ENCODE data around the gene SETD4.
"Not testable (repeated sequence)": the region's sequence is repeated elsewhere in the genome, so short reads cannot be mapped to it uniquely, and the experiment has no call there.

Gene SETD4

DNA sequence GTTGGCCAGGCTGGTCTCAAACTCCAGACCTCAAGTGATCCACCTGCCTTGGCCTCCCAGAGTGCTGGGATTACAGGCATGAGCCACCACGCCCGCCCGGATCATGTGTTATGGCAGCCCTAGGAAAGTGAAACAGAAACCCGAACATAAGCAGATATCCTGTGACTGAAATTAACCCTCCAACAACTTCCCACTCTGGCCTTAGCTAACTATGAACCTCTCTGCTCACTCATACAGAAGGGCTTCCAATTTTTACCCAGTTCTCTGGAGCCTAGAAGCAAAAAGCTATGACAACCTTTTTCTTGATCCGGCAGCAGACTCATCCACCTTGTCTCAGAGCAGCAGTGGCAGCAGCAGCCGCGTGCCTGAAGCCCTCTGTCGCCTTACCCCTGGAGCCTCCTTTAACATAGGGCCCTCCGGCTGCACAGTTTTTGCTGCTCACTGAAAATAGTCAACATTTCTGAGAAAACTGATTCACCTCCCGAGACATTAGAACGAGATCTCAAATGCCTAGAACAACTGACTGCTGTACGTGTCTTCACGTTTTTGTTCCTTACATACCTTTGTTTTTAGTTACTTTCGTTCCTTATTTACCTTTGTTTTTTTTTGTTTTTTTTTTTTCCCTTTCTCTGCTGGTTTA is 18.8 kb upstream of the SETD4 start:
- no peak for DNase-seq (ENCODE audit: low read depth)

DNA sequence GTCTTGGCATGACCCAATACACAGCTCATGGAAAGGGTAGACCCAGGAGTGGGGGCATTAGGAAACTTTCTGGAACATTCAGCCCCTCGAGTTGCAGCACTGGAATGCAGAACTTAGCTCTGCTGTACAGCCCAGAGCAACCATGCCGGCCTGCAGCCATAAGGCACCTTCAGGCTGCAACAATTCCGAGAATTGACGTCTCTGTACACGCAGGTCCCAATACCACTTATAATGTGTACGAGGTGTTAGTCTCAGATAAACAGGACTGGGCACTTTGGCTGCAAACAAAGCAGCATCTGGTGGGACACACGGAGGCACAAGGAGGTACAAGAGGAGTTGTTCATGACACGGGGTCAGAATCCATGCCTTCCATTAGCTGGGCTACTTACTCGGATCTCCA is 17.4 kb upstream of the SETD4 start:
- DNase-seq (ENCODE audit: low read depth) = no peak

DNA sequence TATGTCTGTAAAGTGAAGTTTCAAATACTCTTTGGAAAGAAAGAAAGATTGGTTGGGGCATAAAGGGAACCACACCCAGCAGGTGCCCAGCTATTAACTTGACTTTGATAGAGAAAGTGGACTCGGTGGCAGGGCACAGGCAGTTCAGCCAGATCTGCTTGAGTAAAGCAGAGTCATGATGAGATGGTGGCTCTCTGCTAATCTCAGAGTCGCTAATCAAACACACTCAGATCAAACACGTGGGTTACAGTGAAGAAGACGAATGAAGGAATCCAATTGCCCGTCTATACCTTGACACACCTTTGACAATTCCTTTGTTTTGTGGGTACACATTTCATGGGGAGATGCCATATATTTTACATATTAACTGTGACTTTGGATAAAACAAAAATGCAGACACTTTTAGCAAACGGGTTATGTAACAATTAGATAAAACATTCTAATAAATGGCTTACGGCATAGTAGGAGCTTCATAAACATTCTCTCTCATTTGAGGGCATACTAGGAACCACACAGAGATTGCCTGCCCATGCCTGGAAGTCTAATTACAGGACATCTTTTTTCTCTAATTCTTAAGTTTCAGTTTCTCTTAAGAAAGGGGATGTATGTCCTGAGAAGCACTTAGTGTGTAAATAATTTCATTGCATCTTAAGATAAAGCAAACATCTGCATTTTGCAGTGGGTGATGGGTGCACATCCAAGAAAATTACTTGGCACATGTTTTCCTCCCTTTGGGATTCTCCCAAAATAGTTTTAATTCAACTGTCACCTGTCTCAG is 16.7 kb upstream of the SETD4 start:
- no peak for DNase-seq (ENCODE audit: low read depth)

DNA sequence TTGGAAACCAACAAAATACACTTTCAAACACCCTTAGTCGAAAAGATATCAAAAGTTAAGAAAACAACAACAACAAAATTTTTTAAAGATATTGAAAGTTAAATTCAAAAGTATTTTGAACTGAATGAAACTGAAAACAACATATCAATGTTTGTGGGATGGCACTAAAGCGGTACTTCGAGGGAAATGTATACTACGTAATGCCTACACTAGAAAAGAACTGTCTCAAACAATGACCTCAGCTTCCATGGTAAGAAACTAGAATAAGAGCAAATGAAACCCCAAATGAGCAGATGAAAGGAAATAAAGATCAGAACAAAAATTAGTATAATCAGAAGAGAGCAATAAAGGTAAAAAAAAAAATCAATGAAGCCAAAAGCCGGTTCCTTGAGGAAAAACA is 15.6 kb upstream of the SETD4 start:
- DNase-seq (ENCODE audit: low read depth) = no peak

DNA sequence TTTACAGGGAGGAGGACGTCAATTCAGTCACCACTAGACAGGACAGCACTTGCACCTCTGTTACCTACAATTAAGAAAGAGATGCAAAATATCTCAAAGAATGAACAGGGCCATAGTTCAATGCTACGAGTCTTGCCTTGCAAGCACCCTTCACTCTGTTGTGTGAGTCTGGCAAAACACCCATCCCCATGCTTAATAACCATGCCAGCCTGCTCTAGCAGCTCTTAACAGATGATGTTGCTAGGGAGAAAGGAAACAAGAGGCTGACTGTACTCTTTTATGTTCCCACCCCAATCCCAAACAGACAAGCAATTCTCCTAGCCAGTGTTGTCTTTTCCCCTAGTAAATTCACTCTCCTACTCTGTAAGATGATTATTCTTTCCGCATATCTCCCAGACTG is 14.8 kb upstream of the SETD4 start:
- DNase-seq (ENCODE audit: low read depth) = no peak

DNA sequence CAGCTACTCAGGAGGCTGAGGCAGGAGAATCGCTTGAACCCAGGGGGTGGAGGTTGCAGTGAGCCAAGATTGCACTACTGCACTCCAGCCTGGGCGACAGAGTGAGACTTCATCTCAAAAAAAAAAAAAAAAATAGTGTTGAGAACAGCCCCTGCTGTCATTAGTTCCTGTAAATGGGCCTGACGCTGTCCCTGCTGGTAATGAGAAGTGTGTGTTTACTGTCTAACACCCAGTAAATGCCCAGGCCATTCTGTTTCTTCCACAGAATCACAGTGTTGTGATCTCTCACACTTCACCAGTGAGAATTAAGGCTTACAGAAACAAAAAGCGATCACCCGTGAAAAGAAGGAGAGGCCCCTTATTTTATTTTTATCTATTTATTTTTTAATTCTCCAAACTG is 13.6 kb upstream of the SETD4 start:
- DNase-seq (ENCODE audit: low read depth) = not testable (repeated sequence)

DNA sequence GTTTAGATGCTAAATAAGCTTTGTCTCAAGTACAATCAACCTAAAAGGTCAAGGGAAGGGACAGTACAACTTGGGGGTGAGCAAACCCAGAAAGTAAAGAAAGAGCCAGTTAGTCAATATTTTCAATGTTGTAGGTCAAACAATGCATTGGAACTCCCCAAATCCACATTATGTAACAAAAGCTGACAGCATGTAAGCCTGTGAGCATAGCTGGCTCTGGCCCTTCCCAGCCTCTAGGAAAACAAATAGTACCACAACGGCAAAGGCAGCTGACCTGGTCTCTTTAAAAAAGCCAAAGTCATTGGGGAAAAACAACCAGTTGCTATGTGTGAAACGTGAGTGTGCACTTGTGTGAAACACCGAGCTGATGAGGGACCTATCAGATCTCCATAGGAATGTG is 12.9 kb upstream of the SETD4 start:
- DNase-seq (ENCODE audit: low read depth) = no peak

DNA sequence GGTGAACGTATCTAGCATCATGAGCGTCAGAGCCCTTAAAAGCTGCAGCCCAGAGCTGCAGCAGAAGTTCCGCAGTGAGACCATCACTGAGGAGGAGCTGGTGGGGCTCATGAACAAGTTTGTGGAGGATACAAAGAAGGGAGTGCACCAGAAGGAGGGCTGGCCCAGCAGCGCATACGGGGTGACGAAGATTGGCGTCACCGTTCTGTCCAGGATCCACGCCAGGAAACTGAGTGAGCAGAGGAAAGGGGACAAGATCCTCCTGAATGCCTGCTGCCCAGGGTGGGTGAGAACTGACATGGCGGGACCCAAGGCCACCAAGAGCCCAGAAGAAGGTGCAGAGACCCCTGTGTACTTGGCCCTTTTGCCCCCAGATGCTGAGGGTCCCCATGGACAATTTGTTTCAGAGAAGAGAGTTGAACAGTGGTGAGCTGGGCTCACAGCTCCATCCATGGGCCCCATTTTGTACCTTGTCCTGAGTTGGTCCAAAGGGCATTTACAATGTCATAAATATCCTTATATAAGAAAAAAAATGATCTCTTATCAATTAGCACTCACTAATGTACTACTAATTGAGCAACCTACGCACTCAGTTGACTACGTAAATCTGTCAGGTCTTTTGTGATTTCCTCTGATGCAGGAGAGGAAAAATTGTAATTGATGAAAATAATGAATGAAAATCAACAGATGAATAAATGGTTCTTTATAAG is 12.3 kb upstream of the SETD4 start:
- DNase-seq (ENCODE audit: low read depth) = no peak

DNA sequence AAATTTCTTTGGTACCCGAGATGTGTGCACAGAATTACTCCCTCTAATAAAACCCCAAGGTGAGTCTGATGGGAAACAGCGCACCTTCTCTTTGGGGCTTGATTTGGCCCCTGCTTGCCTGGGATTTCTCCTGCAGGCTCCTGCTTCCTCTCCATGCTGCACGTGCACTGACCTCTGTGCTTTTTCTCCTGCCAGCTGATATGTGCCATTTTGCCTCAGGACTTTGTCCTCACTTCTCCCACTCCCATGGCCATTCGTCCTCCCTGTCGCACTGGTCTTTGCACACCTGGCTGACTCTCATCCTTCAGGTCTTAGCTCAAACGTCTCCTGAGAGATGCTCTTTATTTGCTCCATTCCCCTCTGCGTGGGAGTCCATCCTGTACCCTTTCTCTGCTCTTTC is 10.7 kb upstream of the SETD4 start:
- no peak for DNase-seq (ENCODE audit: low read depth)

DNA sequence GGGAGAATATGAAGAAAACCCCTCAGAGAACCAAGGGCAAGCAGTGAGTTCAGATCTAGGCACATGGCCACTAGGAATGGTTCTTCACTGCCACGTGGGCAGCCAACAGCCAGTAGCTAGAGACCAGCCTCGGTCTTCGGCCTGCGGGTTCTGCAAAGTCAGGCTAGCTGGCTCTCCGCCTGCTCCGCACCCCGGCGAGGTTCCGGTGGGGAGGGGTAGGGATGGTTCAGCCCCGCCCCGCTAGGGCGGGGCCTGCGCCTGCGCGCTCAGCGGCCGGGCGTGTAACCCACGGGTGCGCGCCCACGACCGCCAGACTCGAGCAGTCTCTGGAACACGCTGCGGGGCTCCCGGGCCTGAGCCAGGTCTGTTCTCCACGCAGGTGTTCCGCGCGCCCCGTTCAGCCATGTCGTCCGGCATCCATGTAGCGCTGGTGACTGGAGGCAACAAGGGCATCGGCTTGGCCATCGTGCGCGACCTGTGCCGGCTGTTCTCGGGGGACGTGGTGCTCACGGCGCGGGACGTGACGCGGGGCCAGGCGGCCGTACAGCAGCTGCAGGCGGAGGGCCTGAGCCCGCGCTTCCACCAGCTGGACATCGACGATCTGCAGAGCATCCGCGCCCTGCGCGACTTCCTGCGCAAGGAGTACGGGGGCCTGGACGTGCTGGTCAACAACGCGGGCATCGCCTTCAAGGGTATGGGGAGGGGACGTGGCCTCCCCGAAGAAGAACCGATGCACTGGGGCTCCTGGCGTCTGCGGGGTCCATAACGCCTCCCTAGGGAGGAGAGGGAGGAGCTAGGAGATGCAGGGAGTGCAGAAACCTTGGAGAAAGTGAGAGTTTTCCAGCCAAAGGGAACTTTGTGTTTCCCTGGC is 9.6 kb upstream of the SETD4 start, which contains the start of gene CBR1:
Gene CBR1 (plus strand): TSS at position 312 of the 871 bp plus-strand sequence. CDS start 92 bp downstream, at position 404.
- DNase-seq (ENCODE audit: low read depth) = peak; percentile 72

DNA sequence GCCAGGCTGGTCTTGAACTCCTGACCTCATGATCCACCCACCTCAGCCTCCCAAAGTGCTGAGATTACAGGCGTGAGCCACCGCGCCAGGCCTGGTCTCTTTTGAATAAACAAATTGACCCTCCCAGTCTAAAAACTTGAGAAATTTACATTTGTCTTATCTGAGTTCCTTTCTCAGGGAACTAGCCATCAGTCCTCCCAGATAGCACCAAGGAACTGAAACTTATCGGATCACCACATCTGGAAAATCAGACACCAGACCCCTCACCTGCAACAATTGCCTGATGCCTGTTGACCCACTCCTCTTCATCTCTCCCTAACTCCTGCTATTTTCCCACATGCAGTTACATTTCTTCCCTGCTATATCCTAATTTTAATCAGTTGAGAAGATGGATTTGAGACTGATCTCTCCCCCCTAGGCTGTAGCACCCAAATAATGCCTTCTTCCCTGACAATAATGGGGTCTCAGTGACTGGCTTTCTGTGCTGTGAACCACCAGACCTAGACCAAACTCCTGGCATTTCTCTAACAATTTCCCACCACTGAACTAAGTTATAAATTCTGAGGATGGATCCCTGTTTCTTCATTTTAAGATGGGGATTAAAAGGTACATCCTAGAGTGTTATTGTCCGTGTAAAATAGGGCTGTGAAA is 8.5 kb upstream of the SETD4 start:
- no peak for DNase-seq (ENCODE audit: low read depth)

DNA sequence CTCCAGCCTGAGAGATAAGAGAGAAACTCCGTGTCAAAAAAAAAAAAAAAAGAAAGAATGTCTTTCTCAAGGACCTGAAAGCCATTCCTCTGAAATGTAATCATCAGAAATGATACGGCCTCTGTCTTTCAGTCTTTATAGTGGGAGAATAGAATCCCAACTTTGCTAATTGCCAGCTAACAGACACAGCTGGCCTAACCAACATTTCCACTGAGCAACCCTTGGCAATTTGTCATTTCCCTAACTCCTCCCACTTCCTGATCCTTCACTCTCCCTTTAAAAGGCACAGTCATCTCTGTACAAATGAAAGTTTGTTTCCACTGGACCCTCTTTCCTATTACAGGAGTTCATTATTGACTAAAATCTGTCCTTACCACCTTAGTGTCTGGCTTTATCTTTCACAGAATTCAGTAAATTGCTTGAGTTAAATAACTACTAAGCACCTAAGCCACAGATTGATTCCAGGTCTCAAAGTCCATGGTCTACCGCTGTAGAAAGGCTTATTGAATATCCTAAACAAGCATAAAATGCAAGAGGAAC is 5.2 kb upstream of the SETD4 start:
- DNase-seq (ENCODE audit: low read depth) = peak; percentile 27

DNA sequence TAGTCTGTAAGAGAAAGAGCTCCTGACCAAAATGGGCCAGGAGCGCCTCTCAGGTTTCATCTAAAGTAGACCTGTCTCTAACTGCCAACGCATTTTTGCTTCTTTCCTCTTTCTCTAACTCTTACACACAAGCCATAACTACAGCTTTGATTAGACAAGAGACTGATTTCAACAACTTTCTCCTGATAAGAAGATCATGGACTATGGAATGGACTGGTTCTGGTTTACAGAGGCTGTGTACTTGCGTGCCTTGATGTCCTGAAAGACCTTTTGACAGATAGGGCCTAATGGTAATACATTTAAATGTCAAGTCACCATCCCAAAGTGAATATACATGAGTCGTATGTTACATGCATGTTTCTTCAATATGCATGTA is 3.7 kb upstream of the SETD4 start:
- no peak for DNase-seq (ENCODE audit: low read depth)

DNA sequence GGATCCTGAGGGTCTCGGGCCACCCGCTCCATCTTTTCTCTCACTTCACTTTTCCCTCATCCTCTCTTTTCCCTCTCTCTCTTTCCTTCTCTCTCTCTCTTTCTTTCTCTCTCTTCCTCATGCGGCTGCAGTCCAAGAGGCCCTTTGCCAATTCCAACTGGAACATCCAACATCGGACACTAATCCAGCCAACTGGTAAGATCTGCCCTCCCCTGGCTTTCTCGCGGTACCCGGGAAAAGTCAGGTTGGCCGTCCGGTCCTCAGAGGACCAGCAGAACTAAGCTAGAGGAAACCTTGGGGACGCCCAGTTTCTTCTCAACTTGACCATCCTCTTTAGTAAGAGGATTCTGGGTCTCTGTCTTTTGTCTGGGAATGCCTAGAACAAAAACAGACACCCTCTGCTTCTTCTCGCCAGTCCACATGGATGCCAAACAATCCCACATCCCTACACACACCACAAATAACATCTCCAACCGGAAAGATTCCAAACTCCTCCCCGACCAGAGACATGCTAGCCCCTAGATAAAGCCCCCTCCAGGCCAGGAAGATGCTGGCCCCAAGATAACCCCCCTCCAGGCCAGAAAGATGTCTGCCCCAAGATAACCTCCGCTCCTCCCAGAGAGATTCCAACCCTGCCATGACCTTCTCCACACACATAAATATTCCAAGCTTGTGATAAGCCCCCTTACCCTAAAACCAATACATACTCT is 3.2 kb upstream of the SETD4 start:
- DNase-seq (ENCODE audit: low read depth) = no peak

DNA sequence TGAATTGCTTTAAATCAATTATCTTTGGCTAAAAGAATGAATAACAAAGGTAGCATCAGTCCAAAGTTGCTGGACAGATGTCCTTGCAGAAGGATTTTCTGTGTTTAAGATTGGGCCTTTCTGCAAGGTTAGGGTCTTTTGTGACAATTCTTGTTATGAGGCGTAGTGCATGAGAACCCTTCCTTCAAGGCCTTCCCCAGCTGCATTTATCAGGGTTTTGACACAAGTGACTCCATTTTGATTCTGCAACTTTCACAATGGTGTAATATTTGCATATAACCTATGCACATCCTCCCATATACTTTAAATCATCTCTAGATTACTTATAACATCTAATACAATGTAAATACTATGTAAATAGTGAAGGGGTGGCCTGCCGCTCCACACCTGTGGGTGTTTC is 1.1 kb upstream of the SETD4 start:
- DNase-seq (ENCODE audit: low read depth) = no peak

DNA sequence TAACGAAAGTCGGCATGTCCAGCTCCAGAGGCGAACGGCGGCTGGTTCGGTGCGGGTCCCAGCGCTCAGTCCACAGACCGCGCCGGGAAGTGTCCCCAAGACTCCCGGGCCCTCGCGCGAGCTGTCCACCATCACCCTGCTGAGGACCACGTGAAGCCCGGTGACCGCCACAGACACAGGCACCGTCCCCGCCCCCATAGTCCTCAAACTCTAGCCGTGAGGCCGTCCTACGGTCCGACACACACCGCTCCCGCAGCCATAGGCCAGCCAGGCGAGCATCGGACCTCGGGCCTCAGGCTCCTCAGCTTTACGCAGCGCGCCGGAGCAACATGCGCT is 535 bp downstream of the SETD4 start:
- no peak for DNase-seq (ENCODE audit: low read depth)

DNA sequence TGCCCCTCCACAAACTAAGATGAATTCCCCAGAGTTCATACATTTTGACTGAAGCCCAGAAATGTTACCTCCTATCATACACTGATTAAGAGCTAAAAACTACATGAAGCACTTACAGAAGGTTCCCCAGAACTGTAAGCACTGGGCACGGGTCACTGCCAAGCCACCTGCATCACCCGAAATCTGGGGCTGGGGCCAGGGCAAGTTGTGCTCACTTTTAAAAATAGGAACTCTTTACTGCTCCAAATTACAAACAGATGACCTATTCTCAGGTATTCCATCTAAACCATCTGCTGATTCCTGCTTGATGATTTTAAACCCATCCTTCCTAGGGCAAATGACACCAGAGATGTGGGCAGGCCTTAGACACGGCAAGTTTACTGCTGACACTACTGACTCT is 4.8 kb downstream of the SETD4 start:
- DNase-seq (ENCODE audit: low read depth) = no peak

DNA sequence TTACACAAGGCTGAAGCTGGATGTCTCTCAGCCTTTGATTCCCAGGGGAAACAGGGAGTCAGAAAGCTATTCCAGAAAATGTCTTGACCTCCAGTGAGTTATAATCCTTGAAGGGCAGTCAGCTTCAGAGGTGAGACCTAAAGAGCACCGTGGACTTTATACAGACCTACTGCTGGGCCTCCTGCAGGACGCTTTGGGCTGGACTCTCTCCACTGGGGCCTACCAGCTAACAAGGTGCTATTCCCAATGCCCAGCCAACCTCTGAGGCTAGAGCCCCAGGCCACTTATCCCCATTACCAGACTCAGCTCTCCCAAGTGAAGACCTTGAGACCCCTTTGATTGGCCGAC is 6.6 kb downstream of the SETD4 start:
- DNase-seq (ENCODE audit: low read depth) = no peak

DNA sequence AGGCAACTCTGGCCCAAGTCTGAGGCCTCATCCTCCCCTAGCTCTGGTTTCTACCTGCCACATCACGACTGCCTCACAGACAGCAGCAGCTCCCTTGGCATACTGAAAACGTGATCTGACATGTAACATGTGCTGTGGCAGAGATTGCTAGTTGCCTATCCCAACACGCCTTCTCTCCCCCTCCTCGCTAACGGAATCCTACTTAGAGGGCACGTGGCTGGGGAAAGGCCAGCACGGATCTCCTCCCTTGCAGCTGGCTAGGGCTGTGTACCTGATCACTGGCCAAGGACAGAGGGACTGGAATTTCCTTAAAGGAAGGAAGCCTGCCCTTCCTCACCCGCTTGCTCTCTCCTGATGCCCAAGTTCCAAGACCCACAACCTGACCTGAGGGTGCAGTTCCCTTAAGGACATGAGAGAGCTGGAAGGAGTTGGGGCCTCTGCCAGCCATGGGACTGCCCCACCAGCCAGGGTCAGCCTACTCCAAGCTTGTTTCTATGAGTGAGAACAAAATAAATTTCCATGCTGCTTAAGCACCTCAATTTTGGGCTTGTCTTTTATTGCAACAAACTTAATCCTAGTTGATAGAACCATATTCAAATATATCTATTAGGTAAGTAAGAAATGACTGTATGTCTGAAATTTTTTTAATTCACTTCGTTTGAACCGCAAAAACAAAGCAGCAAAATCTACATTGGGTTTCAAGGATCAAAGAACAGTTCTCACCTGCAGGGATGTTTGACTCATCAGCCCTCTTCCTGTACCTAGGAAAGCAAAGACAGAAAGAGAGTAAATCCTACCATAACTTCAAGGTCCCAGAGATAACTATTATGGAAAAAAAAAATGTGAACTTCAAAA is 7.2 kb downstream of the SETD4 start:
- DNase-seq (ENCODE audit: low read depth) = no peak

DNA sequence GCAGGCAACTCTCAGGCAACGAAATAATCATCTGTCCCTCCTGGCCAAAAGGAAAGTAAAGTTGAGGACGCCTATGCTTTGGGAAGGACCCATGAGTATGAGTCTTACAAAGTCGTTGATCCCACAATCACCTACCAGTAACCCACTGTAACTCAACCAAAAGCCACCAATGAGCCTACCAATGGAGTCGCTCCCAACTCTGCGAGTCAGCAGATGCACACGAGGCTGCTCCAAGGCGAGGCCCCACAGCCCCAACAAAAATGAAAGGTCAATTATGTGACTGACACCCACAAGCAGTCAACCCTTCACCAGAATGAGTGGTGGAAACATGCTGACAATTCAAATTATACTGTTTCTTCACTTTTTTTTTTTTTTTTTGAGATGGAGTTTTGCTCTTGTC is 12.0 kb downstream of the SETD4 start:
- no peak for DNase-seq (ENCODE audit: low read depth)

All from GM04503 (cell line).